Neuronal stem cell (in vitro differentiated cells): ENCODE results near the gene MAPKBP1.

Experiments
- DNase-seq: peaks from one replicate; pipeline ENCODE4 v3.0.0-alpha.2; 2013; ENCODE audit warnings: low spot score
- H2AFZ ChIP-seq: one replicate; pipeline ENCODE4 v1.6.1; 2013; ENCODE audit warnings: mild to moderate bottlenecking, low read length, inconsistent platforms
- H2AK5ac ChIP-seq: 2 replicates; pipeline ENCODE4 v1.6.1; 2013; ENCODE audit warnings: low read depth, mild to moderate bottlenecking, inconsistent platforms, low read length, moderate library complexity, mixed read lengths
- H2BK120ac ChIP-seq: 2 replicates; pipeline ENCODE4 v1.6.1; 2013; ENCODE audit warnings: low read depth, mild to moderate bottlenecking, inconsistent platforms, low read length, moderate library complexity, mixed read lengths
- H2BK12ac ChIP-seq: one replicate; pipeline ENCODE4 v1.6.1; 2013; ENCODE audit warnings: low read length, inconsistent platforms
- H2BK15ac ChIP-seq: 2 replicates; pipeline ENCODE4 v1.6.1; 2013; ENCODE audit warnings: mild to moderate bottlenecking, low read length, inconsistent platforms, mixed read lengths
- H2BK5ac ChIP-seq: one replicate; pipeline ENCODE4 v1.6.1; 2013; ENCODE audit warnings: inconsistent platforms, mild to moderate bottlenecking, low read length, moderate library complexity
- H3K14ac ChIP-seq: one replicate; pipeline ENCODE4 v1.6.1; 2013; ENCODE audit warnings: low read length, inconsistent platforms
- H3K18ac ChIP-seq: 2 replicates; pipeline ENCODE4 v1.6.1; 2013; ENCODE audit warnings: low read length, inconsistent platforms
- H3K23ac ChIP-seq: 2 replicates; pipeline ENCODE4 v1.6.1; 2013; ENCODE audit warnings: low read depth, mild to moderate bottlenecking, mixed read lengths, low read length, inconsistent platforms; ENCODE audit not compliant: poor library complexity
- H3K27ac ChIP-seq: replicated peaks from 3 replicates; pipeline ENCODE4 v1.5.1; 2013; ENCODE audit warnings: low read length, inconsistent platforms
- H3K27me3 ChIP-seq, 3 experiments: 2 replicates each; pipeline ENCODE4 v1.6.1; 2013; ENCODE audit warnings: low read length in 3 of 3, mild to moderate bottlenecking in 2 of 3, inconsistent platforms in 1 of 3, low read depth in 1 of 3, mixed read lengths in 1 of 3, moderate library complexity in 1 of 3; ENCODE audit not compliant: control insufficient read depth in 3 of 3, insufficient read depth in 3 of 3
- H3K36me3 ChIP-seq, 2 donors: replicated peaks in 1 of 2; 2 replicates each; pipeline ENCODE4 v1.6.1; 2013; ENCODE audit warnings: low read length in 2 of 2; ENCODE audit not compliant: control insufficient read depth in 2 of 2, insufficient read depth in 2 of 2
- H3K4ac ChIP-seq: 2 replicates; pipeline ENCODE4 v1.6.1; 2013; ENCODE audit warnings: inconsistent platforms, mild to moderate bottlenecking, low read length, moderate library complexity
- H3K4me1 ChIP-seq, 2 donors: 1 replicate in 1 of 2; 2 replicates in 1 of 2; pipeline ENCODE4 v1.6.1; 2013; ENCODE audit warnings: low read length in 2 of 2, low read depth in 1 of 2; ENCODE audit not compliant: control insufficient read depth in 2 of 2, insufficient read depth in 1 of 2
- H3K4me2 ChIP-seq: one replicate; pipeline ENCODE4 v1.6.1; 2013; ENCODE audit warnings: mild to moderate bottlenecking, low read length, inconsistent platforms; ENCODE audit not compliant: insufficient read depth, poor library complexity, severe bottlenecking
- H3K4me3 ChIP-seq, 2 donors: 2 replicates each; pipeline ENCODE4 v1.5.1; 2013; ENCODE audit warnings: low read length in 2 of 2, mild to moderate bottlenecking in 2 of 2, inconsistent platforms in 1 of 2, moderate library complexity in 1 of 2
- H3K79me1 ChIP-seq: one replicate; pipeline ENCODE4 v1.6.1; 2013; ENCODE audit warnings: low read depth, mild to moderate bottlenecking, inconsistent platforms, low read length, moderate library complexity
- H3K9ac ChIP-seq: one replicate; pipeline ENCODE4 v1.6.1; 2013; ENCODE audit warnings: mild to moderate bottlenecking, low read depth, low read length, inconsistent platforms; ENCODE audit not compliant: poor library complexity
- H3K9me3 ChIP-seq, 2 donors: replicated peaks in 1 of 2; 2 replicates each; pipeline versions ENCODE3 to v1.6.1; 2013; ENCODE audit warnings: low read length in 2 of 2, mild to moderate bottlenecking in 2 of 2, inconsistent platforms in 1 of 2, low read depth in 1 of 2, mixed read lengths in 1 of 2, moderate library complexity in 1 of 2; ENCODE audit not compliant: control insufficient read depth in 2 of 2, insufficient read depth in 1 of 2
- H4K8ac ChIP-seq: one replicate; pipeline ENCODE4 v1.6.1; 2013; ENCODE audit warnings: low read depth, mild to moderate bottlenecking, inconsistent platforms, low read length, moderate library complexity
- H4K91ac ChIP-seq: one replicate; pipeline ENCODE4 v1.6.1; 2013; ENCODE audit warnings: low read length, low read depth, mild to moderate bottlenecking, inconsistent platforms; ENCODE audit not compliant: poor library complexity
- WGBS, 2 donors: extraction: QIAGEN DNeasy Blood & Tissue Kit; methylation state at CpG; one replicate each; pipeline ENCODE4 v1.1.7; 2013; ENCODE audit warnings: missing lambda C conversion rate in 2 of 2, mixed read lengths in 1 of 2; ENCODE audit not compliant: insufficient read length in 2 of 2, insufficient replicate concordance in 1 of 2; ENCODE audit errors: extremely low coverage in 2 of 2; 5-methylcytosine and 5-hydroxymethylcytosine counted together

MAPKBP1 gene

GRCh38 chr15:41782371-41783282, 8.3 kb downstream of the MAPKBP1 start:
- Histone ChIP-seq H4K91ac (no peak overlapping the region), H3K27me3 (no peaks in the 10 kb centered on the region), H3K4me2 (no peak overlapping the region), H3K79me1 (no peaks in the 10 kb centered on the region), H3K4me1 (peaks cover 7 to 9% of the 10 kb centered on the region in 2 donors), H3K18ac (no peak overlapping the region), H2BK12ac (no peak overlapping the region), H3K27ac (no peak overlapping the region), H2AFZ (no peak overlapping the region), H2BK120ac (no peak overlapping the region), H3K9ac (no peak overlapping the region), H3K23ac (no peak overlapping the region), H2AK5ac (no peak overlapping the region), H3K9me3 (no peaks in the 10 kb centered on the region), H2BK15ac (no peak overlapping the region), H3K4ac (no peak overlapping the region), H3K36me3 (no peaks in the 10 kb centered on the region), H3K14ac (no peak overlapping the region), H4K8ac (no peak overlapping the region), H2BK5ac (no peak overlapping the region), H3K4me3 (no peak overlapping the region)
- DNase-seq: no peak
- no CpG with 5 or more reads among the region's 5 CpGs for WGBS, 2 donors

- no peak overlapping the region for H3K27ac ChIP-seq
- no peak overlapping the region for H2AFZ ChIP-seq
- no peak overlapping the region for H3K4me3 ChIP-seq
- H3K79me1 ChIP-seq: no peaks in the 10 kb centered on the region
- no peak overlapping the region for H3K9ac ChIP-seq
- WGBS, 2 donors: no CpG with 5 or more reads among the region's 1 CpG
- no peak overlapping the region for H2BK12ac ChIP-seq
- no peak overlapping the region for H3K4me2 ChIP-seq
- DNase-seq: no peak
- H4K8ac ChIP-seq: no peak overlapping the region
- no peak overlapping the region for H3K4ac ChIP-seq
- no peak overlapping the region for H2BK5ac ChIP-seq
- no peak overlapping the region for H3K23ac ChIP-seq
- no peaks in the 10 kb centered on the region for H3K27me3 ChIP-seq
- no peak overlapping the region for H2BK120ac ChIP-seq
- H3K36me3 ChIP-seq: no peaks in the 10 kb centered on the region
- H3K18ac ChIP-seq: no peak overlapping the region
- H3K9me3 ChIP-seq: no peaks in the 10 kb centered on the region
- H3K4me1 ChIP-seq: peaks cover 7 to 9% of the 10 kb centered on the region in 2 donors
- no peak overlapping the region for H2BK15ac ChIP-seq
- H4K91ac ChIP-seq: no peak overlapping the region
- no peak overlapping the region for H2AK5ac ChIP-seq
- no peak overlapping the region for H3K14ac ChIP-seq
These were observed 9.0 kb downstream of the MAPKBP1 start for GRCh38 chr15:41783296-41783695.

DNA sequence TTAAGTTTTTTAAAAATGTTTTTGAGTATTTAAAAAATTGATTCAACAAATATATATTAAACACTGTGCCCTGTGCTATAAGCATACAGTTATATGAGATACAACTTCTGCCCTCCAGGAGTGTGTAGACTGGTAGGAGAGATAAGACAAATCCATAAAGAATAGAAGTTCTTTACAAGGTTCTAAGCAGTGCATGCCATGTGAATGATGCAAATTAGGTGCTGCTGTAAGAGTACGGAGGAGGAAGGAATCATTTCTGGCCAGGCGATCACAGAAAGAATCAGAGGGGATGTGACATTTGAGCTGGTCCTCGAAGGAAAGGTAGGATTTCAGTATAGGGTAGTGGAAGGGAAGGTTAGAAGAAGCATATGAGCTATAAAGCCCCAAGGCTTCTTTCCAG, 14.0 kb downstream of the MAPKBP1 start:
- Histone ChIP-seq H2AK5ac (no peak overlapping the region), H3K4me1 (peaks cover 3 to 11% of the 10 kb centered on the region in 2 donors), H2BK12ac (no peak overlapping the region), H4K91ac (no peak overlapping the region), H4K8ac (no peak overlapping the region), H3K4ac (no peak overlapping the region), H3K14ac (no peak overlapping the region), H3K79me1 (no peaks in the 10 kb centered on the region), H3K9ac (no peak overlapping the region), H2BK15ac (no peak overlapping the region), H3K27ac (no peak overlapping the region), H3K27me3 (no peaks in the 10 kb centered on the region), H3K23ac (no peak overlapping the region), H3K9me3 (no peaks in the 10 kb centered on the region), H2BK120ac (no peak overlapping the region), H3K18ac (no peak overlapping the region), H3K4me2 (no peak overlapping the region), H3K36me3 (no peaks in the 10 kb centered on the region), H2BK5ac (no peak overlapping the region), H2AFZ (no peak overlapping the region), H3K4me3 (no peak overlapping the region)
- WGBS, 2 donors: no CpG with 5 or more reads among the region's 3 CpGs
- no peak for DNase-seq

- Histone ChIP-seq H3K9ac (no peak overlapping the region), H2AK5ac (no peak overlapping the region), H3K4me3 (no peak overlapping the region), H2BK12ac (no peak overlapping the region), H3K79me1 (no peaks in the 10 kb centered on the region), H2BK5ac (no peak overlapping the region), H4K91ac (no peak overlapping the region), H3K18ac (no peak overlapping the region), H3K4me2 (no peak overlapping the region), H3K4me1 (peaks cover 3 to 11% of the 10 kb centered on the region in 2 donors), H4K8ac (no peak overlapping the region), H3K9me3 (no peaks in the 10 kb centered on the region), H3K4ac (no peak overlapping the region), H2BK120ac (no peak overlapping the region), H3K23ac (no peak overlapping the region), H3K36me3 (no peaks in the 10 kb centered on the region), H2AFZ (no peak overlapping the region), H3K14ac (no peak overlapping the region), H2BK15ac (no peak overlapping the region), H3K27me3 (no peaks in the 10 kb centered on the region), H3K27ac (no peak overlapping the region)
- no peak for DNase-seq
- WGBS, 2 donors: no CpG with 5 or more reads among the region's 4 CpGs
These were observed 15.0 kb downstream of the MAPKBP1 start for GRCh38 chr15:41789236-41789635.
